Lower leg skin (tissue), 3 donors: ENCODE measurements around the gene CCSAP.
"Not testable (repeated sequence)": the region's sequence is repeated elsewhere in the genome, so short reads cannot be mapped to it uniquely, and the experiment has no call there.

ENCODE experiments used
- CTCF ChIP-seq, 3 donors: fragments of 450-650 bp; IDR thresholded peaks; one replicate each; pipeline ENCODE4 v1.5.1; 2016; ENCODE audit warnings: antibody characterized with exemption in 3 of 3, mild to moderate bottlenecking in 3 of 3, moderate library complexity in 2 of 3
- POLR2A ChIP-seq, 2 donors: fragments of 450-650 bp; IDR thresholded peaks; one replicate each; pipeline ENCODE4 v1.6.1; 2016 to 2017; ENCODE audit warnings: antibody characterized with exemption in 2 of 2, mild to moderate bottlenecking in 1 of 2, moderate library complexity in 1 of 2

- not testable (repeated sequence) for TF ChIP-seq CTCF, POLR2A (IDR thresholded peaks at IDR 0.05)
Measured at GRCh38 chr1:229378035-229378434, 35.2 kb upstream of the CCSAP start.
